D721Med (cell line): ENCODE measurements around the gene NAP1L4.
"Not testable (repeated sequence)": the region's sequence is repeated elsewhere in the genome, so short reads cannot be mapped to it uniquely, and the experiment has no call there.

Experiments used
- DNase-seq: peaks from one replicate; pipeline ENCODE4 v3.0.0; 2011; ENCODE audit warnings: low spot score; ENCODE audit not compliant: insufficient read length
- FAIRE-seq: peaks from 2 replicates; lab custom pipeline; 2011; peaks lifted over from hg19 to GRCh38; lab: Jason Lieb, UNC
- TF ChIP-seq, protein P1 (sequence below): IDR thresholded peaks from 2 replicates; pipeline ENCODE4 v1.5.1; 2012; ENCODE audit warnings: mild to moderate bottlenecking, control low read depth; ENCODE audit not compliant: insufficient read depth; ENCODE audit errors: missing control alignments

The NAP1L4 gene

DNA sequence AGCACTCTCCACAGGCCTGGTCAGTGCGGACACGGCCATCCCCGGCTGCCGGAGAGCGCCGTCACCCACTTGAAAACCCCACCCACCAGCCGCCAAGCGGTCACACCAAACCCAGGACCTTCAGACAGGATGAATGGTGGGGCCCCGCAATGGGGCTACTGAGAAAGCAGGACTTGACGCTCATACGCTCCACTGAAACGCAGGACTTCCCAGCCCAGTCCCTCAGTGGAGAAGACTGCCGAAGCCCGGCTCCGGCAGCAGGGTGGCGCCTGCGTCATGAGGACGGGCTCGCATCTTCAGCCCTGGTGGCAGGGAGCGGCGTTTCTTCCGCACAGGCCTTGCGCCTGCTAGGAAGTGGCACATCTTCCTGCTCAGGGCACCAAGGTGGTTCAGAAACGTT, 47.6 kb downstream of the NAP1L4 start:
- no peak for DNase-seq
- TF ChIP-seq, protein P1, sequence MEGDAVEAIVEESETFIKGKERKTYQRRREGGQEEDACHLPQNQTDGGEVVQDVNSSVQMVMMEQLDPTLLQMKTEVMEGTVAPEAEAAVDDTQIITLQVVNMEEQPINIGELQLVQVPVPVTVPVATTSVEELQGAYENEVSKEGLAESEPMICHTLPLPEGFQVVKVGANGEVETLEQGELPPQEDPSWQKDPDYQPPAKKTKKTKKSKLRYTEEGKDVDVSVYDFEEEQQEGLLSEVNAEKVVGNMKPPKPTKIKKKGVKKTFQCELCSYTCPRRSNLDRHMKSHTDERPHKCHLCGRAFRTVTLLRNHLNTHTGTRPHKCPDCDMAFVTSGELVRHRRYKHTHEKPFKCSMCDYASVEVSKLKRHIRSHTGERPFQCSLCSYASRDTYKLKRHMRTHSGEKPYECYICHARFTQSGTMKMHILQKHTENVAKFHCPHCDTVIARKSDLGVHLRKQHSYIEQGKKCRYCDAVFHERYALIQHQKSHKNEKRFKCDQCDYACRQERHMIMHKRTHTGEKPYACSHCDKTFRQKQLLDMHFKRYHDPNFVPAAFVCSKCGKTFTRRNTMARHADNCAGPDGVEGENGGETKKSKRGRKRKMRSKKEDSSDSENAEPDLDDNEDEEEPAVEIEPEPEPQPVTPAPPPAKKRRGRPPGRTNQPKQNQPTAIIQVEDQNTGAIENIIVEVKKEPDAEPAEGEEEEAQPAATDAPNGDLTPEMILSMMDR, result no peak
- FAIRE-seq, result no peak

DNA sequence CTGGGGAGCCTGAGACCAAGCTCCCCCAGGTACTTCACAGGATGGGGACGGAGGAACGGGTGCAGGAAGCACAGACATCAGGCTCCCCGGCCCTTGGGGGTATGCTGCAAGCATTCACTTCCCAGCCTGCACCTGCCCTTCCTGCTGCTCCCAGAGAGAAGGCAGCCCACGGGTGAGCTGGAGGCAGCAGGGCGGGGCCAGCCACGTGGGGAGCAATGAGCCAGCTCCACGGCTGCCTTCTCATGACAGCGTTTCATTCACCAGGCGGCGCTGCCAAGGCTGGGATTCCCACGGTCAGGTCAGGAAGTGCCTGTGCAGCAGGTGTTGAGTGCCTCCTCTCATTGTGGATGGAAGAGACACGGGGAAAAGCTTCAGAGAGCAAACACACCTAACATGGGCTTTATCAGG, 48.4 kb downstream of the NAP1L4 start:
- DNase-seq (no peak), FAIRE-seq (no peak)
- TF ChIP-seq, protein P1, result no peak

DNA sequence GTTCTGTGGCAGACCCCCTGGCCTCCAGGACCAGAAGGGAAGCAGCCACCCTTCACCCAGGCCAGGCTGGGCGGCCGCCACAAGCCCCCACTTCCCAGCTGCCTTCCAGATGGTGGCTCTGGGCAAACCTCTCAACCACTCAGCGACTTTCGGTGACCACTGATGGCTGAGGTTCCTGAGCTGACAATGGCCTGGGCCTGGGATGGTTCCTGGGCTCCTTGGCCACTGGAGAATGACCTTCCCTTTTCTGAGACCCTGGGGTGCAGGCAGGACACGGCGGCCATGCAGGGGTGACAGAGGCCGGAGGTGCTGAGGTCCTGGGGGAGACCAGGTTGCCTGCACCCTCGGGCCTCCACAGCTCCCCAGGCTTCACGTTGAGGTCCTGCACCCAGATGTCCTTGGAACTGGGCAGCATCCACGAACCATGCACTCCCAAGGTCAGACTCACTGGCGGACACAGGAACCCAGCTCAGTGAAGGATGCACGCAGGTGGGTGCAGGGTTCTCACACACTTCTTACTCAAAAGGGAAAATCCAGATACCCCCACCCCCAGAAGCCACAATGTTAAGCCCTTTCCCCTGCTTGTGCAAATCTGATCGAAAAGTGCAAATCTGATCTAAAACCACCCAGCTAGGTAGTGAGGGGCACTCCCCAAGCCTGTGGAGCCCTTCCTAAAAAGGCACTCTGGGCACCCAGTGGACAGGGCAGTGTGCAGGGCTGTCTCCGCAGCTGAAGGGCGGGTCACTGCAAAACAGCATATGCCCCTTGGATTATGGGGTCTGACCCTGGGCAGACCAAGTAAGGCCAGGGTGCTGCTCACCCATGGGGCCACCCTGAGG, 49.0 kb downstream of the NAP1L4 start:
- FAIRE-seq (no peak), DNase-seq (no peak)
- TF ChIP-seq, protein P1, result no peak

DNA sequence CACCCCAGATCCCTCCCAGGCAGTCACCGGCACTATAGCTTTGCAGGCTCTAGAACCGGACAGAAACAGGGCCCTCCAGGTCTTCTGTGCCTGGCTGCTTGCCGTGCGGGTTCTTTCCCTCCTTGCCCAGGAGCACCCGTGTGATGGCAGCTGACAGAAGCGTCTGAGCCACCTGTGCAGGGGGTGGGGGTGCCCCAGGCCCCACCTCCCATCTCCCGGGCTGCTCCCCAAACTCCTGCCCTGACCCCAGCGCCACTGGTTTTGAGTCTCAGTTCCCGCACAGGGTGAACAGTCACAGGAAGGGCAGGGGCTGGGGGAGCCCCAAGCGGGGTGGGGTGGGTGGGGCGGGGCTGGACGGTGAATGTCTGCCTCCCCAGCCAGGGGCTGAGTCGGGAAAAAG, 49.7 kb downstream of the NAP1L4 start:
- TF ChIP-seq, protein P1, result no peak
- FAIRE-seq (no peak), DNase-seq (no peak)

DNA sequence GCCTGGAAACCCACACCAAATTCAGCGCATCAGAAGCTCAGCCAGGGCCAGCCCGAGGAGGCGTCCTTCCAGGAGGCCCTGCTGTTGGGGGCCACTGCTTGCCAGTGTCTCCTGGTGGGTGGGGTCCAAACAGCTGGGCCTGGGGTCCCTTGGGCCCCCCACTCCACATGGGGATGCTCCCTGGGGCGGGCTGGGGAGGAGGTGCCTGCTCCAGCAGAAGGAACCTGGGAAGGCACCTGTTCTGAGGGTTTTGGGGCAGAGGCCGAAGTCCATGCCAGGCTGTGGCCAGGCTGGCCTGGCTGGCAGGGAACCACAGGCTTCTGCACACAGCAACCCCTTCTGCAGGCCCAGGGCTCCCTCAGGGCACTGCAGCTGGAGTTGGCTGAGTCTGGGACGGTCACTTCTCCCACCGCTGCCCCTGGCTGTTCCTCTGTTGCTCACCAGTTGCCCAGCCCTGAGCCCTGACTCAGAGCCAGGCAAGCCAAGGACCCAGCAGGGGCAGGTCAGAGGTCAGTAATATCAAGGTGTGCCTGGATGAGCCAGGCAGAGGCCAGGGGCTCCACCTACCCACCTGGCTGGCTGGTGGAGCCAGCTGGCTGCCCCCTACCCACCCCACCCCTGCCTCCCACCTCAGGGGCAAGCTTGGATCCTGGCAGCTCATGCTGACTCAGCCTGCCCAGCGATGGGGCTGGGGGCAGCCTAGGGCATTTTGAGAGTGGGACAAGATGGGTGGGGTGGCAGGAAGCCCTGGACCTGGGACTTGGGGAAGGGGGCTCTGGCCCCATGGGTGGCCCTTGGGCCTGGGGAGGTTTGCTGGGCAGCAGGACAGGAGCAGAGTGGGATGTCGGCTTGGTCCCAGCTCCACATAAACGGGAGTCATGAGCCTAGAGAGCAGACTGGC, 51.0 kb downstream of the NAP1L4 start:
- FAIRE-seq, result no peak
- TF ChIP-seq, protein P1, result no peak
- no peak for DNase-seq

DNA sequence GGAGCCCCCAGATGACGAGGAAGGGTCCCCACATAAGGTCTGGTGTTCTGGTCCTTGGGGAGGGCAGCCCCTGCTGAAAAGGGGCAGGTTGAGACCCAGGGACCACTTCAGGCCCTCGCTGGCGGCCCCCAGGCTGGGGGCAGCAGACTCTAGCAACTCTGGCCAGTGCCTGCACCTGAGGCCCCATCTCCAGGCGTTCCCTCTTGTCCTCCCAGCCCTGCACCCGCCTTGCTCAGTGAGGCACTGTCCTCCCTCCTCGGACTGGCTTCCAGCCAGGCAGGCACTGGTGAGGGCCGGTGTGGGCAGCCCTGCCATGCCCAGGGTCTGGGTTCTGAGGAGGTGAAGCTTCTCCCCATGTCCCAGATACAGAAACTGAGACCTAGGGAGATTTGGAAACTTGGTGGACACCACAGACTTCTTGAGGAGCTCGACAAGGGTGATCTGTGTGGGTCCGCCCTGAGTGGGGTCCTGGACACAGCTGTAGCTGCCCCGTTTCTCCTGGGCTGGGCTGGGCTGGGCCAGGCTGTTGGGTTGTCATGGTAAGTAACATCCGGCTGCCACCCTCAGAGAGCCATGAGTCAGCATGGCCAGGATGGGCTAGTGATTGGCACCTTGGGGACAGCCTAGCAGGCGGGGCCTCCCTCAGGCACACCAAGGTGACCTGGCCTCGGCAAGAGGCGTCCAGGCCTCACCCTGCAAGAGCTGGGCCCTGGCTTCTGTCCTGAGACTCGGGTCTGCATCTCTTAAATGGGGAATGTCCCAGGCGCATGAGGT, 51.8 kb downstream of the NAP1L4 start:
- TF ChIP-seq, protein P1, result no peak
- FAIRE-seq (no peak), DNase-seq (no peak)

DNA sequence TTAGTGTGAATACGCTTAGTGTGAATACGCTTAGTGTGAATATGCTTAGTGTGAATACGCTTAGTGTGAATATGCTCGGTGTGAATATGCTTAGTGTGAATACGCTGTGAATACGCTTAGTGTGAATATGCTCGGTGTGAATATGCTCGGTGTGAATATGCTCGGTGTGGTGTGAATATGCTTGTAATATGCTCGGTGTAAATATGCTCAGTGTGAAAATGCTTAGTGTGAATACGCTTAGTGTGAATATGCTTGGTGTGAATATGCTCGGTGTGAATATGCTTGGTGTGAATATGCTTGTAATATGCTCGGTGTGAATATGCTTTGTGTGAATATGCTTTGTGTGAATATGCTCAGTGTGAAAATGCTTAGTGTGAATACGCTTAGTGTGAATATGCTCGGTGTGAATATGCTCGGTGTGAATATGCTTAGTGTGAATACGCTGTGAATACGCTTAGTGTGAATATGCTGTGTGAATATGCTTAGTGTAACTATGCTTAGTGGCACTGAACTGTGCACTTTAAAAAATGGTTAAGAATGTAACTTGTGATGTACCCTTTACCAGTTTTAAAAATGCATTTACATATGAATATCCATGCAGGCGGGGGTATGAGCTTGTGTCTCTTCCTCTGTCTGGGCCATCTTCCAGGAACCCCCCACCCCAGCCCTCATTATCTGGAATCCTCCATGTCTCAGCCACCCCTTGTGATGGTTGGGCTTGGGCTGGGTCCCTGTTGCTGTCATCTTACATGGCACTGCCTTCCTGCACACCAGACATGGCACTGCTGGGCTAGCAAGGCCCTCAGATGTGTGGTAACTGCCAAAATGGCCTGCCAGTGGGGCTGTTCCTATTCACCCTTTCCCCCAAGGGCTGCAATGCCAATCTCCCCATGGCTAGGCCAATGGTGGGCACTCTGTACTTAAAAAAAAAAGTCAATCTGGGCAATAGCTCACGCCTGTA, 53.4 kb downstream of the NAP1L4 start:
- FAIRE-seq, DNase-seq: not testable (repeated sequence)

DNA sequence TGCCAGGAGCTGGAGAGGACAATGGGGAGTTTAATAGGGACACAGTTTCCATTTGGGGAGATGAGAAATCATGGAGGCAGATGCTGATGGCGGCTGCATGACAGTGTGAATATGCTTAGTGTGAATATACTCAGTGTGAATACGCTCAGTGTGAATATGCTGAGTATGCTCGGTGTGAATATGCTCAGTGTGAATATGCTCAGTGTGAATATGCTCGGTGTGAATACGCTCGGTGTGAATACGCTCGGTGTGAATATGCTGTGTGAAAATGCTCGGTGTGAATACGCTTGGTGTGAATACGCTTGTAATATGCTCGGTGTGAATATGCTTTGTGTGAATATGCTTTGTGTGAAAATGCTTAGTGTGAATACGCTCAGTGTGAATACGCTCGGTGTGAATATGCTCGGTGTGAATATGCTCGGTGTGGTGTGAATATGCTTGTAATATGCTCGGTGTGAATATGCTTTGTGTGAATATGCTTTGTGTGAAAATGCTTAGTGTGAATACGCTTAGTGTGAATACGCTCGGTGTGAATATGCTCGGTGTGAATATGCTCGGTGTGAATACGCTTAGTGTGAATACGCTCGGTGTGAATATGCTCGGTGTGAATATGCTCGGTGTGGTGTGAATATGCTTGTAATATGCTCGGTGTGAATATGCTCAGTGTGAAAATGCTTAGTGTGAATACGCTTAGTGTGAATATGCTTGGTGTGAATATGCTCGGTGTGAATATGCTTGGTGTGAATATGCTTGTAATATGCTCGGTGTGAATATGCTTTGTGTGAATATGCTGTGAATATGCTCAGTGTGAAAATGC, 54.3 kb downstream of the NAP1L4 start:
- not testable (repeated sequence) for DNase-seq, FAIRE-seq
